HG03060 (cell line): ENCODE measurements around the gene CD55.
"Not testable (repeated sequence)": the region's sequence is repeated elsewhere in the genome, so short reads cannot be mapped to it uniquely, and the experiment has no call there.

ENCODE experiments used
- ATAC-seq: cut with Tn5 transposase; IDR thresholded peaks from one replicate; pipeline ENCODE4 v1.9.1; 2021; ENCODE audit warnings: low read depth, moderate number of reproducible peaks; ENCODE audit not compliant: unreplicated experiment

Gene CD55

GRCh38 chr1:207304710-207305488 lies 16.6 kb upstream of the CD55 start:
- ATAC-seq = no peak

- no peak for ATAC-seq
Observed at GRCh38 chr1:207305489-207305873, 16.0 kb upstream of the CD55 start.

- ATAC-seq = no peak
Observed at GRCh38 chr1:207306023-207306422, 15.5 kb upstream of the CD55 start.

GRCh38 chr1:207306603-207307002 lies 14.9 kb upstream of the CD55 start:
- ATAC-seq = no peak

- no peak for ATAC-seq
Observed at GRCh38 chr1:207308451-207309190, 12.9 kb upstream of the CD55 start.

DNA sequence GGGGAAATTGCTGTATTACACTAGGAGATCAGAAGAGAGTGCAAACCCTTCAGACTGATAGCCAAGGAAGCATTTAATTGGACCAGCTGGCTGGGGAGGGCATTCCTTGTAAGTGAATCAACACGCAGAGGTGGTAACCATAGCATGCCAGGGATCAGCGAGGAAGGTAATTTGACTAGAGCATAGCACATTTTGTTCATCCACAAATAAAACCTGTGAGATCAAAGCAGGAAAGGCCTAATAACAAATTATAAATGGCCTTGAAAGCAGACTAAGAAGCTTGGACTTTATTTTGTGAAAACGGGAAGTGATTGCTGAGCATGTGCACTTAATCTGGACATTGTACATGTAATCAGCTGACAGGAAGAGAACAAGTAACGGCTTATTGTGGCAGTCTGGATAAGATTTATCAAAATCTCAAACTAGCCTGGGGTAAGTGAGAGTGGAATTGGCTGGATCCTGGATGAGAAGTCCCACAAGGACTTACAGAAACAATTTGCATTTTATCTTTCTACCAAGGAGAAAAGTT lies 11.7 kb upstream of the CD55 start:
- no peak for ATAC-seq

DNA sequence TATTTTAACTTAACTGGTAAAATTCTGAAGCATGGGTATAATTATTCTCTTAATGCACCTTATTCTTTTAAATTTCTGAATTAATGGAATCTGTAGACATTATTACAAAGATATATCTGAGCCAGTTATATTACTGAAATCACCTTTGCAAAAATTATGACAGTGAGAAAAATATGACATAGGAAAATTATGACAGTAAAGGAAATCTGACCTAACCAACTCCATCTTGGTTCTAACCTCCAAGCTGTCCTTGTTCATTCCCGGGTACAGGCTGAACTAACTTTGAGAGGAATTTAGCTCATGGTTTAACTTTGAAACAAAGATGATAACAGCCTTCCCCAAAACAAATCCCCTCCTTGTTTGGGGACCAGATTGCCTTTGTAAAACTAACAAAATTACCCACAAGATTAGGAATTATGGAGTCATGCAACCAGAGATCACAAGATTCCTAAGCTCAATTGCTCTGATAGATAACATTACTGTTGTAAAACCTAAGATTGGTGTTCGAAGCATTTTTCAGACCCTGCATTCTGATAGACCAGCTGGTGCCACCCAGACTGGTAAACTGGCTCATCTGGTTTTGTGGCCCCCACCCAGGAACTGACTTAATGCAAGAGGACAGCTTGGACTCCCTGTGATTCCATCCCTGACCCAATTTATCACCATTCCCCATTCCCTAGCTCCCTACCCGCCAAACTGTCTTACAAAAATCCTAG lies 9.4 kb upstream of the CD55 start:
- no peak for ATAC-seq

GRCh38 chr1:207312604-207312920 lies 8.9 kb upstream of the CD55 start:
- ATAC-seq = no peak

- ATAC-seq = no peak
Observed at GRCh38 chr1:207313131-207313530, 8.3 kb upstream of the CD55 start.

DNA sequence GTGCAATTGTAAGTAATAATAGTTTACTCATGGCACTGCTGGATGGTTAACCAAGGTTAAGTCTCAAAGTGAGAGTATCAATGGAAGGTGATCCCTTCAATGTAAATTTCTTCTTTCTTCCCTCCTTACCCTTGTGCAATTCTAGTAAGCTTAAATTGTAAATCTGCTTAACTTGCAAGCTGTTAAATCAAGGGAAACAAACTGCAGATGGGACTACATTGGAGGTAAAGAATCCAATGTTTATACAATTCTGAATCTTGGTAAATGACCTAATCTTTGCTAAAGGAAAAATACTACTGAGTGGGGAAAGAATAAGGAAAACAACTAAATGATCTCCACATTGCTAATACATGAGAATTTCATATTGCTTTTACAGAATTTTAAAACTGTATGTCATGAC lies 6.7 kb upstream of the CD55 start:
- no peak for ATAC-seq

- no peak for ATAC-seq
Observed at GRCh38 chr1:207315435-207315834, 6.0 kb upstream of the CD55 start.

GRCh38 chr1:207316141-207316540 lies 5.3 kb upstream of the CD55 start:
- ATAC-seq = no peak

DNA sequence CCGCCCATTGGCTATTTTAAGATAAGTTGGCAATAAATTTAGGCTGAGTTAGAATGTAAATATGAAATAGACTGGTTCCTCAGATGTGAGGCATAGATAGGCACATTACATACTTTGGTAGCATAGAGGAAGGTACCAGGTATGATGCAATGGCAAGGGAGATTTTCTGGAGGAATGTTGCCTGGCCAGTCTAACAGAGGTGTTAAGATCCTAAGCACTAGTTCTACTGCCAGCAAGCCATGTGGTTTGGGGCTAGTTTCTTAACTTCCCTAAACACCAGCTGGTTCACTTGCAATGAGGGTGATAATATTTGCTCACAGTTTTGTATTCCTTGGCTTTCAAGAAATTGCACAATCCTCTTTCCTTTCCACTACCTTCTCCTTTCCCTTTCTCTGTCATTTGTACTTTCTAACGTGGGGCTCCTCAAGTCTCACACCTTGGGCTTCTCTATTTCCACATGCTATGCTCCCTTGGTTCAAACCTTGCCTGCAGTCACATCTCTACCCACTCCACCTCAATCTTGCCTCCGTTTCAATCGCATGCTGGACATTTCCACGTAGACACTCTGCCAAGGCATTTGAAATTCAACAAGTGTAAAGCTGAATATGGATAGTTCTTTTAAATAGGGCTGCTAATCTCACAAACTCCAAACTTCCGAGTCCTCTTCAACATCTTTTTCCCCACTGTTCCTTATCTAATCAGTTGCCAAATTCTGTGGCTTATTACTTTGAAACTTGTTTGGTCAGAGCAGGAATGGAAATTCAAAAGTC lies 4.7 kb upstream of the CD55 start:
- no peak for ATAC-seq

- ATAC-seq = no peak
Observed at GRCh38 chr1:207317561-207317960, 3.9 kb upstream of the CD55 start.

GRCh38 chr1:207318072-207318619 lies 3.3 kb upstream of the CD55 start:
- no peak for ATAC-seq

DNA sequence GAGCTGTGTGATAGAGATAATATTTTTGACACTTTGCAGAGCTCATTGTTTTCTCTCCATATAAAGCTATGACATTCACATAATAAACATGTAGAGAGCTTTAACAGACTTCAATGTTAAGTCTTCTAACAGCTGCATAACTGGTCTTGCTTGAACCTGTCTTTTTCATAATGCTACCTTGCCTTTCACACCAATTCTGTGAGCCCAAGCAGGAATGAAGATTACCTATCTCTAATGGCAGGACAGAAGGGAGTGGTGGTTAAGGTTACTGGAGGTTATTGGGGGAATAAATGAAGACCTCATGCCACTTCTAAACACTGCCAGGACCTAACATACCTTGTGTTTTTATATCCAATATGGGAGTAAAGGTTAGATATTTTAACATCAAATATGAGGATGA lies 2.3 kb upstream of the CD55 start:
- no peak for ATAC-seq

DNA sequence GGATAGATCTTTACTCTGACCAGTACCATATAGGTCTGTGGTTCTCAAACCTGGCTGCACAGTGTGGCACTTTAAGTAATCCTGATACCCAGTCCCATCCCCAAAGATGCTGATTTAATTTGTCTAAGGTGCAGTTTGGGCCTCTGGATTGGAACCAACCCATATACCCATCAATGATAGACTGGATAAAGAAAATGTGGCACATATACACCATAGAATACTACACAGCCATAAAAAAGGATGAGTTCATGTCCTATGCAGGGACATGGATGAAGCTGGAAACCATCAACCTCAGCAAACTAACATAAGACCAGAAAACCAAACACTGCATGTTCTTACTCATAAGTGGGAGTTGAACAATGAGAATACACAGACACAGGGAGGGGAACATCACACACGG lies 1.4 kb upstream of the CD55 start:
- ATAC-seq = not testable (repeated sequence)

GRCh38 chr1:207321790-207322645 lies 540 bp downstream of the CD55 start:
- peak; percentile 17 for ATAC-seq

DNA sequence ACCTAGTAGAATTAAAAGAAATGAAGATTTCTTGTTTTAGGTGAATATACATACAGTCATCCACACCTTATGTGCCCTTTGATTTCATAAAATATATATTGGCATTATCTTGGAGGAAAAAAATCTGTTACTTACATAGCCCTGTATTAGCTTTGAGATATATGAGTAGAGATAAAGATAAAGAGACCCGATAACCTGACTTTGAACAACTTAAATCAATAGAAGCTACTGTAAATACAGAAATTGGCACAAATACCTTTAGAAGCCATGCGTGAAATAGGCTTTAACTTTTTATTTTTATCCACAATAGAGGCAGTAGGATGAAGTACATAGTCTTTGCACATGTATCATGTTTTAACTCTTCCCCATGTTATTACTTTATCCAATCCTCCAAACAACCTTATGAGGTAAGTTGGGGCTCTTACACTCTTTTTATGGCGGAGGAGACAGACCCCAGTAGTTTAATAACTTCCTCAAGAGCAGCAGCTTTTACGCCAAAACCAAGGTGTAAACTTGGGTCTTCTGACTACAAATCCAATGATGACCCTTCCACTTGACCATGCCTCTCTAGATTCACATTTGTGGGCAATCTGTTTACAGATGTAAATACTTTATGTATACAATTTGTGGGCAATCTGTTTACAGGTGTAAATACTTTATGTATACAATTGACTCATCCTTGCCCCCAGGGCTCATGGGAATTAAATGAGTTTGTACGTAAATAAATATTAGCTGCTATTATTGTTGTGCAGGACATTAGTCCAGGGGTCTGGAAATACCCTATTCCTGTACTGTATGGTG lies 2.1 kb downstream of the CD55 start:
- no peak for ATAC-seq
